ENCODE results near the gene CHCHD6. TPM values are rescaled to one million over a fixed set of nuclear protein-coding genes. Genes with fewer than 3 reads are reported as not detected.

CHCHD6 gene
- total and polyA plus RNA-seq, 2 donors (not counting 3 experiments of a cell fraction or from before 2014, with no cell fraction given) = 8.4 to 10.1 TPM

DNA sequence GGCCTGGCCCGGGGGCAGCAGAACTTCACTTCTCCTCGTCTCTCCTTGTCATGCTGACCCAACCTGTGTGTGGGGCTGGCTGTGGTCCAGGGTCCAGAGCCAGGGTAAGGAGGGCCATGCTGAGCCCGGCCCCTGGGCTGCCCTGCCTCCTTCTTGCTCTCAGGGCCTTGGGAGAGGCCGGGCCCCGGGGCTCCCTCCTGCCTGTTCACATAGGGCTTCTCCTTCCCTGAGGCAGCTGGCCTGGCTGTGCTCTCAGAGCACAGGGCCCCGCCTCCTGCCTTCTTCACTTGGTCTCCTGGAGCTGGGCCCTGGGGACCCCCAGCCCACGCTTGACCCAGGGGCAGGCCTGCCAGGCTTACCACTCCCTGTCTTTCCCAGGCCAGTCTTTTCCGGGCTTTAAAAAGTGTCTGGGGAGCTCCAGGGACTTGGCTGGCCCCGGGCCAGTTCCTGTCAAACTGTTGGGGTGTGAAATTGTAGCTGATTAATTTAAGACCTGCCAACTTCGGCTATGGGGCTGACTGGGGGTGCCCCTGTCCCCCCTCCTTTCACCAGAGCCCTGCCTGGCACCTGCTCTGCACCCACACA, 290.7 kb downstream of the CHCHD6 start:
- dilution Hi-C loops (cut with MboI; ENCODE audit: extremely low pct_ligation_motif_present, low sequenced_read_pairs) (no loop called here), intact Hi-C loops (cut with micrococcal nuclease) (no loop called here)
- no peak overlapping the region for H3K27ac ChIP-seq (ENCODE audit: insufficient read depth, low read depth, low read length)
- H3K79me2 ChIP-seq (ENCODE audit: control insufficient read depth, insufficient read depth, low read length) = no peaks in the 10 kb centered on the region
- H3K9me1 ChIP-seq (replicated peaks; ENCODE audit: control insufficient read depth, extremely low read depth, insufficient read depth, low read length) = no peaks in the 10 kb centered on the region
- CTCF ChIA-PET = interaction anchor here (0.7 to 1.1 kb wide), 2 partner anchors 10 to 580 kb away, joined by 3 read pairs; no protein-coding TSS in a partner anchor
- H3K36me3 ChIP-seq (ENCODE audit: control insufficient read depth in 2 of 2, extremely low read depth in 1 of 2, insufficient read depth in 2 of 2, low read length in 2 of 2) = no peaks in the 10 kb centered on the region
- H3K9ac ChIP-seq (replicated peaks; ENCODE audit: extremely low read depth, insufficient read depth, low read length) = no peak overlapping the region
- H2AFZ ChIP-seq (ENCODE audit: low read depth, low read length) = no peak overlapping the region
- H4K20me1 ChIP-seq (replicated peaks; ENCODE audit: control insufficient read depth, extremely low read depth, insufficient read depth, low read length) = no peaks in the 10 kb centered on the region
- POLR2A ChIA-PET = no interaction called here
- TF ChIP-seq, protein P1, sequence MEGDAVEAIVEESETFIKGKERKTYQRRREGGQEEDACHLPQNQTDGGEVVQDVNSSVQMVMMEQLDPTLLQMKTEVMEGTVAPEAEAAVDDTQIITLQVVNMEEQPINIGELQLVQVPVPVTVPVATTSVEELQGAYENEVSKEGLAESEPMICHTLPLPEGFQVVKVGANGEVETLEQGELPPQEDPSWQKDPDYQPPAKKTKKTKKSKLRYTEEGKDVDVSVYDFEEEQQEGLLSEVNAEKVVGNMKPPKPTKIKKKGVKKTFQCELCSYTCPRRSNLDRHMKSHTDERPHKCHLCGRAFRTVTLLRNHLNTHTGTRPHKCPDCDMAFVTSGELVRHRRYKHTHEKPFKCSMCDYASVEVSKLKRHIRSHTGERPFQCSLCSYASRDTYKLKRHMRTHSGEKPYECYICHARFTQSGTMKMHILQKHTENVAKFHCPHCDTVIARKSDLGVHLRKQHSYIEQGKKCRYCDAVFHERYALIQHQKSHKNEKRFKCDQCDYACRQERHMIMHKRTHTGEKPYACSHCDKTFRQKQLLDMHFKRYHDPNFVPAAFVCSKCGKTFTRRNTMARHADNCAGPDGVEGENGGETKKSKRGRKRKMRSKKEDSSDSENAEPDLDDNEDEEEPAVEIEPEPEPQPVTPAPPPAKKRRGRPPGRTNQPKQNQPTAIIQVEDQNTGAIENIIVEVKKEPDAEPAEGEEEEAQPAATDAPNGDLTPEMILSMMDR (IDR thresholded peaks at IDR 0.05; ENCODE audit: extremely low read depth in 1 of 2, insufficient read depth in 1 of 2, low read depth in 1 of 2, low read length in 2 of 2) = no peak
- TF ChIP-seq POLR2AphosphoS5 (IDR thresholded peaks at IDR 0.05; ENCODE audit: insufficient read depth, low read depth, low read length) = no peak
- H3K9me3 ChIP-seq (replicated peaks; ENCODE audit: control insufficient read depth, insufficient read depth, low read length) = no peaks in the 10 kb centered on the region
- DNase-seq (ENCODE audit: low read depth, low spot score) (no peak), FAIRE-seq (no peak)
- no TSS peak for BruUV-seq (replicated peaks)
- H3K4me1 ChIP-seq (ENCODE audit: control insufficient read depth, extremely low read depth, insufficient read depth, low read length) = no peaks in the 10 kb centered on the region
- no peak overlapping the region for H3K4me3 ChIP-seq (replicated peaks in 1 of 3; ENCODE audit: insufficient read depth in 1 of 3, low read depth in 1 of 3, low read length in 3 of 3)
- no peak overlapping the region for H3K4me2 ChIP-seq (ENCODE audit: insufficient read depth, low read length)
- H3K27me3 ChIP-seq (ENCODE audit: control insufficient read depth in 2 of 2, insufficient read depth in 2 of 2, low read length in 2 of 2) = no peaks in the 10 kb centered on the region

DNA sequence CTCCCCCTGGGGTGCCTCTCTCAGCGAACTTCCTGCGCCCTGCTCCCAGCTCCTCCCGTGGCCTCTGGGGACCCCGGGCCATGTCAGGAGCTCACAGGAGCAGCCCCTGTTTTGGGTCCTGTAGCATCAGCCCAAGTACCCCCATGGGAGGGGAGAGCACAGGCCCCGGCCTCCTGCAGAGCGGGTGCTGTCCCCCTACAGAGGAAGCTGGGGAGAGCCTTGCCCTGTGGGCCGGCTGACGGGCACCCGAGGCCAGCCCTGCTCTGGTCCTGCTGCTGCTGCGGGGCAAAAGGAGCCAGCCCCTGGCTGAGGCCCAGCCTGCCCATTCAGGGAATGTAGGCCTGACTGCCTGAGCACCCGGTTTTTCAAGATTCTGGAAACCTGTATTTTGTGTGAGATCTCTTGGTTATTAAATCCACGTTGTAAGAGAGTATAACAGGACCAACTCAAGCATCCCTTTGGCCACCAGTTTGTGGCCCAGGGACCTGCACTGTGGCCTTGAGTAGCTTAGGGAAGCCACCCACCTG, 291.3 kb downstream of the CHCHD6 start:
- ChIA-PET CTCF (interaction anchor here (0.7 to 2.0 kb wide), 7 partner anchors 10 to 580 kb away, joined by 3 to 8 read pairs (median 3); no protein-coding TSS in a partner anchor), POLR2A (no interaction called here)
- H3K4me1 ChIP-seq (ENCODE audit: control insufficient read depth, extremely low read depth, insufficient read depth, low read length) = no peaks in the 10 kb centered on the region
- no peaks in the 10 kb centered on the region for H3K9me1 ChIP-seq (replicated peaks; ENCODE audit: control insufficient read depth, extremely low read depth, insufficient read depth, low read length)
- no peaks in the 10 kb centered on the region for H3K79me2 ChIP-seq (ENCODE audit: control insufficient read depth, insufficient read depth, low read length)
- DNase-seq (ENCODE audit: low read depth, low spot score) (no peak), FAIRE-seq (no peak)
- no peak overlapping the region for H3K4me2 ChIP-seq (ENCODE audit: insufficient read depth, low read length)
- no peaks in the 10 kb centered on the region for H3K36me3 ChIP-seq (ENCODE audit: control insufficient read depth in 2 of 2, extremely low read depth in 1 of 2, insufficient read depth in 2 of 2, low read length in 2 of 2)
- TF ChIP-seq, protein P1 (IDR thresholded peaks at IDR 0.05; ENCODE audit: extremely low read depth in 1 of 2, insufficient read depth in 1 of 2, low read depth in 1 of 2, low read length in 2 of 2) = no peak
- no peak for TF ChIP-seq JUN (IDR thresholded peaks at IDR 0.05; ENCODE audit: borderline replicate concordance, insufficient read depth, insufficient read length, low read depth)
- TF ChIP-seq POLR2A (IDR thresholded peaks at IDR 0.05; ENCODE audit: low read depth, low read length) = no peak
- no peak for TF ChIP-seq FOS (IDR thresholded peaks at IDR 0.05; ENCODE audit: borderline replicate concordance, insufficient read depth, low read length)
- TF ChIP-seq GATA2 (IDR thresholded peaks at IDR 0.05; ENCODE audit: insufficient read depth, insufficient read length, low read depth, low read length) = no peak
- no peak for TF ChIP-seq POLR2AphosphoS5 (IDR thresholded peaks at IDR 0.05; ENCODE audit: insufficient read depth, low read depth, low read length)
- TF ChIP-seq EZH2 (IDR thresholded peaks at IDR 0.05; ENCODE audit: borderline replicate concordance, low read depth, low read length, severe bottlenecking) = no peak
- TF ChIP-seq, protein P2, sequence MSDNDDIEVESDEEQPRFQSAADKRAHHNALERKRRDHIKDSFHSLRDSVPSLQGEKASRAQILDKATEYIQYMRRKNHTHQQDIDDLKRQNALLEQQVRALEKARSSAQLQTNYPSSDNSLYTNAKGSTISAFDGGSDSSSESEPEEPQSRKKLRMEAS (IDR thresholded peaks at IDR 0.05; ENCODE audit: insufficient read depth, insufficient read length) = no peak
- TF ChIP-seq MYC (IDR thresholded peaks at IDR 0.05; ENCODE audit: low read depth, low read length) = no peak
- no peak overlapping the region for H3K27ac ChIP-seq (ENCODE audit: insufficient read depth, low read depth, low read length)
- no peaks in the 10 kb centered on the region for H4K20me1 ChIP-seq (replicated peaks; ENCODE audit: control insufficient read depth, extremely low read depth, insufficient read depth, low read length)
- H3K9ac ChIP-seq (replicated peaks; ENCODE audit: extremely low read depth, insufficient read depth, low read length) = no peak overlapping the region
- H3K4me3 ChIP-seq (replicated peaks in 1 of 3; ENCODE audit: insufficient read depth in 1 of 3, low read depth in 1 of 3, low read length in 3 of 3) = no peak overlapping the region
- H3K9me3 ChIP-seq (replicated peaks; ENCODE audit: control insufficient read depth, insufficient read depth, low read length) = no peaks in the 10 kb centered on the region
- dilution Hi-C loops (cut with MboI; ENCODE audit: extremely low pct_ligation_motif_present, low sequenced_read_pairs) (no loop called here), intact Hi-C loops (cut with micrococcal nuclease) (no loop called here)
- no peak overlapping the region for H2AFZ ChIP-seq (ENCODE audit: low read depth, low read length)
- no TSS peak for BruUV-seq (replicated peaks)
- no peaks in the 10 kb centered on the region for H3K27me3 ChIP-seq (ENCODE audit: control insufficient read depth in 2 of 2, insufficient read depth in 2 of 2, low read length in 2 of 2)

All from endothelial cell of umbilical vein (primary cell).